ENCODE measurements around the gene FBXO27.

Gene FBXO27

DNA sequence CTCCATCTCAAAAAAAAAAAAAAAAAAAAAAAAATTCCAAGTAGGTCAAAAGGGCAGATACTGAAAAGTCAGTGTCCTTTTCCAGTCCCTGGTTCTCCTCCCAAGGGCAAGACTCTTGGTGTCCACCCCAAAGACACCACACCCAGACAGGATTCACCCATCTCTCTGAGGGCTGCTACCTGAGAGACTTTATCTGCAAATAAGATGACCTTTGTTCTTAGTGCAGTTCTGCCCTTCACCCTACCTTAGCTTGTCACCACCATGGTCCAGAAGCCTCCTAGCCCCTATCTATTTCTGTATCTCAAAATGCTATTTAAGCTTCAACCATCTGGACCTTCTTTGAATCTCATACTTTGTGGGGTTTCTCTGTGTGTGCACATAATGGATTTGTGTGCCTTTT, 4.2 kb upstream of the FBXO27 start:
- no peak for DNase-seq
- no peaks in the 10 kb centered on the region for H3F3A ChIP-seq (ENCODE audit: insufficient read depth, low read length)
- TF ChIP-seq, protein P1, sequence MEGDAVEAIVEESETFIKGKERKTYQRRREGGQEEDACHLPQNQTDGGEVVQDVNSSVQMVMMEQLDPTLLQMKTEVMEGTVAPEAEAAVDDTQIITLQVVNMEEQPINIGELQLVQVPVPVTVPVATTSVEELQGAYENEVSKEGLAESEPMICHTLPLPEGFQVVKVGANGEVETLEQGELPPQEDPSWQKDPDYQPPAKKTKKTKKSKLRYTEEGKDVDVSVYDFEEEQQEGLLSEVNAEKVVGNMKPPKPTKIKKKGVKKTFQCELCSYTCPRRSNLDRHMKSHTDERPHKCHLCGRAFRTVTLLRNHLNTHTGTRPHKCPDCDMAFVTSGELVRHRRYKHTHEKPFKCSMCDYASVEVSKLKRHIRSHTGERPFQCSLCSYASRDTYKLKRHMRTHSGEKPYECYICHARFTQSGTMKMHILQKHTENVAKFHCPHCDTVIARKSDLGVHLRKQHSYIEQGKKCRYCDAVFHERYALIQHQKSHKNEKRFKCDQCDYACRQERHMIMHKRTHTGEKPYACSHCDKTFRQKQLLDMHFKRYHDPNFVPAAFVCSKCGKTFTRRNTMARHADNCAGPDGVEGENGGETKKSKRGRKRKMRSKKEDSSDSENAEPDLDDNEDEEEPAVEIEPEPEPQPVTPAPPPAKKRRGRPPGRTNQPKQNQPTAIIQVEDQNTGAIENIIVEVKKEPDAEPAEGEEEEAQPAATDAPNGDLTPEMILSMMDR (IDR thresholded peaks at IDR 0.05; ENCODE audit: low read length) = no peak
- no peak for TF ChIP-seq EZH2phosphoT487 (IDR thresholded peaks at IDR 0.05; ENCODE audit: low read length)
- H3K79me2 ChIP-seq (ENCODE audit: low read length) = no peaks in the 10 kb centered on the region
- H3K4me2 ChIP-seq (ENCODE audit: low read depth, low read length) = no peak overlapping the region
- H3K9me3 ChIP-seq (replicated peaks; ENCODE audit: insufficient read depth, low read length) = no peaks in the 10 kb centered on the region
- H3K27ac ChIP-seq (ENCODE audit: low read length) = no peak overlapping the region
- no peaks in the 10 kb centered on the region for H4K20me1 ChIP-seq (ENCODE audit: insufficient read depth, low read length)
- no peak overlapping the region for H3K4me3 ChIP-seq (ENCODE audit: low read length)
- H2AFZ ChIP-seq (ENCODE audit: low read length) = no peak overlapping the region
- H3K36me3 ChIP-seq (replicated peaks; ENCODE audit: insufficient read depth, low read length) = no peaks in the 10 kb centered on the region
- no peak overlapping the region for H3K9ac ChIP-seq (ENCODE audit: low read length)
- peaks cover 44% of the 10 kb centered on the region for H3K27me3 ChIP-seq (replicated peaks; ENCODE audit: insufficient read depth, low read length)
- no peaks in the 10 kb centered on the region for H3K4me1 ChIP-seq (ENCODE audit: low read length)
- H3K9me2 ChIP-seq (replicated peaks; ENCODE audit: insufficient read depth, low read length) = no peaks in the 10 kb centered on the region

DNA sequence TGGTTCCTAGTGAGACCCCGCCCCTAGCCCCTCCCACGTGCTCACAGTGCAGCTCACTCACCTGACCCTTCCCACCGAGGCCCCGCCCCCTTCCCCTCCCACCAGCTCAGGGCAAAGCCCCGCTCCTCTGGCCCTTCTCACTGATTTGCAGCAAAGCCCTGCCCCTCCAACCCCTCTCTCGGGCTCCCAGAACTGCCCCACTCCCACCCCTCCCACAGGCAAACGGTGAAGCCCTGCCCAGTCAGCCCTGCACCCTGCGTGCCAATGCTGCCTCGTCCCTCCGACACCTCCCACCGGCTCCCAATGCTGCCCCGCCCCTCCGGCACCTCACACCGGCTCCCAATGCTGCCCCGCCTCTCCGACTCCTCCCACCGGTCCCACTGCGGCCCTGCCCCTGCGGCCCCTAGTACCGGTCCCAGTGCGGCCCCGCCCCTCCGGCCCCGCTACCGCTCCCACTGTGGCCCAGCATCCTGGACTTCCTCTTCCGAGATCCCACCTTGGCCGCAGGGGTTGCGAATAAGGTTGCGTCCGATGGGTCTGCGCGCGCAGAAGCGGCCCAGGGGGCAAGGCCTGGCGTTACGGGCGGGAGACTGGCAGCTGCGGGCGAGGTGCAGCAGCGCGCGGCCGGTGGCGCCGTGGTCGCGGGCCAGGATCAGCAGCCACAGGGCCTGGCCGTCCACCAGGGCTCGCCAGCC, 834 bp downstream of the FBXO27 start:
- TF ChIP-seq, protein P1 (IDR thresholded peaks at IDR 0.05; ENCODE audit: low read length) = no peak
- TF ChIP-seq EZH2phosphoT487 (IDR thresholded peaks at IDR 0.05; ENCODE audit: low read length) (no peak), EZH2 (optimal IDR thresholded peaks at IDR 0.05; ENCODE audit: low read depth, low read length) (no peak)
- H3K79me2 ChIP-seq (ENCODE audit: low read length) = no peaks in the 10 kb centered on the region
- H3K27me3 ChIP-seq (replicated peaks; ENCODE audit: insufficient read depth, low read length) = peaks cover 49% of the 10 kb centered on the region
- H3K9ac ChIP-seq (ENCODE audit: low read length) = peak overlapping the region; percentile 13; the same call in 1 of the 2 replicates
- H3K27ac ChIP-seq (ENCODE audit: low read length) = no peak overlapping the region
- H3K36me3 ChIP-seq (replicated peaks; ENCODE audit: insufficient read depth, low read length) = no peaks in the 10 kb centered on the region
- peak; percentile 84 for DNase-seq
- no peaks in the 10 kb centered on the region for H4K20me1 ChIP-seq (ENCODE audit: insufficient read depth, low read length)
- H3K4me2 ChIP-seq (ENCODE audit: low read depth, low read length) = peak overlapping the region; percentile 60
- H3K9me3 ChIP-seq (replicated peaks; ENCODE audit: insufficient read depth, low read length) = no peaks in the 10 kb centered on the region
- peak overlapping the region; percentile 75 for H2AFZ ChIP-seq (ENCODE audit: low read length)
- H3K4me3 ChIP-seq (ENCODE audit: low read length) = peak overlapping the region; percentile 64
- no peaks in the 10 kb centered on the region for H3K4me1 ChIP-seq (ENCODE audit: low read length)
- no peaks in the 10 kb centered on the region for H3F3A ChIP-seq (ENCODE audit: insufficient read depth, low read length)
- H3K9me2 ChIP-seq (replicated peaks; ENCODE audit: insufficient read depth, low read length) = no peaks in the 10 kb centered on the region

DNA sequence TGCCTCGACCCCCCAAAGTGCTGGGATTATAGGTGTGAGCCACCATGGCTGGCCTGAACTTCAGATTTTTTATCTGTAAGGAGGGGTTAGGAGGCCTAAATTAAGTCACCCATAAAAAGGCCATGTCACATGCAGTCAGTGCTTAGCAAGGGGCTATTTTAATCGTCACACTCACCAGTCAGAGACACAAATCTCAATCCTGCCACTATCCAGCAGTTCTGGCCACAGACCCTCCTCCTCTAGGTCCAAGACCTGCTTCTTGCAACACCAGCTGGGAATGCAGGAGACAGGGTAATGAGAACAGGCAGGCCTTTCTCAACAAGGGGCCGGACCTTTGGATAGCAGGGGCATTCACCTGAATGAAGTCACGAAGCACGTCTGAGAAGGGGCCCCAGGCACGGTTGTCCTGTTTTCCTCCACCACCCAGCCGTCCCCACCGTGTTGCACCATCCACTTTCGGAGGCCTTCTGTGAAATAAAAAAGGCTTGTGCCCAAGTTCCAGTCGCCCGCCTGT, 1.4 kb downstream of the FBXO27 start:
- Histone ChIP-seq H3K4me2 (ENCODE audit: low read depth, low read length) (peak overlapping the region; percentile 60; the same call in 1 of the 2 replicates), H2AFZ (ENCODE audit: low read length) (peak overlapping the region; percentile 50; the same call in 1 of the 2 replicates), H3K9ac (ENCODE audit: low read length) (no peak overlapping the region), H3K36me3 (replicated peaks; ENCODE audit: insufficient read depth, low read length) (no peaks in the 10 kb centered on the region), H3K9me3 (replicated peaks; ENCODE audit: insufficient read depth, low read length) (no peaks in the 10 kb centered on the region), H3K27me3 (replicated peaks; ENCODE audit: insufficient read depth, low read length) (peaks cover 52% of the 10 kb centered on the region), H3K4me3 (ENCODE audit: low read length) (peak overlapping the region; percentile 64), H3K9me2 (replicated peaks; ENCODE audit: insufficient read depth, low read length) (no peaks in the 10 kb centered on the region), H3K4me1 (ENCODE audit: low read length) (no peaks in the 10 kb centered on the region), H4K20me1 (ENCODE audit: insufficient read depth, low read length) (no peaks in the 10 kb centered on the region), H3K79me2 (ENCODE audit: low read length) (no peaks in the 10 kb centered on the region), H3K27ac (ENCODE audit: low read length) (no peak overlapping the region), H3F3A (ENCODE audit: insufficient read depth, low read length) (no peaks in the 10 kb centered on the region)
- TF ChIP-seq EZH2phosphoT487 (IDR thresholded peaks at IDR 0.05; ENCODE audit: low read length) = no peak
- TF ChIP-seq, protein P1 (IDR thresholded peaks at IDR 0.05; ENCODE audit: low read length) = no peak
- TF ChIP-seq EZH2 (optimal IDR thresholded peaks at IDR 0.05; ENCODE audit: low read depth, low read length) = no peak
- DNase-seq = no peak

Data from MM.1S (cell line).